ENCODE measurements around the gene ZYG11B.

GRCh38 chr1:52679048-52679447, 47.2 kb upstream of the ZYG11B start:
- TF ChIP-seq POLR2AphosphoS5 (IDR thresholded peaks at IDR 0.05; ENCODE audit: low read depth, low read length), result no peak
- no peak for TF ChIP-seq TAF1 (IDR thresholded peaks at IDR 0.05; ENCODE audit: borderline replicate concordance, low read depth, low read length)
- TF ChIP-seq POLR2A (IDR thresholded peaks at IDR 0.05; ENCODE audit: low read depth, low read length), result no peak

All from GM12892 (cell line).